NCI-H1105 treated with DMSO at 0.1 percent for 48 hours (cell line): ENCODE data around the gene SLC22A7.

ENCODE experiments used
- DNase-seq: peaks from one replicate; lab custom pipeline; 2025; lab: John Stamatoyannopoulos, UW

Gene SLC22A7

GRCh38 chr6:43283905-43284304 lies 14.2 kb upstream of the SLC22A7 start:
- no peak for DNase-seq

- DNase-seq, result no peak
These were observed 12.9 kb upstream of the SLC22A7 start for GRCh38 chr6:43284991-43285781.

GRCh38 chr6:43285832-43286231 lies 12.2 kb upstream of the SLC22A7 start:
- no peak for DNase-seq

- DNase-seq, result no peak
These were observed 11.5 kb upstream of the SLC22A7 start for GRCh38 chr6:43286456-43286979.

DNA sequence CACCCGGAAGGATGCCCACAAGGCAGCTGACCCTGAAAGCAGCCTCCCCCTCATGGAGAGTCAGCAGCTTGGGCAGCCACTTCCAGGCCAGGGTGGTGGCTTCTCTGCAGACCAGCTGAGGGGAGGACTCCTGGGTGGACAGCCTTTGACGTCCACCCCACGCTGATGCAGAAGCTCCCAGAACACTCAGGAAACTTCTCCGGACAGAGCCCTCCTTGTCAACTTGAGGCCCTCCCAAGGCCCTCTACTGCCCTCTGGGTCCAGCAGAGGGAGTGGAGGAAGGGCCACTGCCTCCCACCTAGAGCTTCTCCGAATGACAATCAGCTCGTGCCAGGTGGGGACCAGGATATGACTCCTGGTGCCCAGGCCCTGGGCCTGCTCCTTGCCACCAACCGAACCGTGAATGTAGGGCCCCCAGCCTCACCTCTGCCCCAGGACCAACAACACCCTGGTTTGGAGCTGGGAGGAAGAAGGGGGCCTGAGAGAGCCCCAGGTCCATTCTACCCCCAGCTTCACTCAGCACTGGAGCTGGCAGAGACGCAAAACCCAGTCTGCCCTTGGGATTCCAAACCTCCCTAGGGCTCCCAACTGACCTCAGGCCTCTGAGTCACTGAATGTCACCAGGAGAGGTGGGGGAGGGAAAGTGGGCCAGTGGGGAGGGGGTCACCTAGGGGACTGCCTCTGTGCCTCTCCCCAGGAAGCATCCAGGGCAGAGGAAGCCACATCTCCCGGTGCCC lies 10.9 kb upstream of the SLC22A7 start:
- DNase-seq, result no peak

DNA sequence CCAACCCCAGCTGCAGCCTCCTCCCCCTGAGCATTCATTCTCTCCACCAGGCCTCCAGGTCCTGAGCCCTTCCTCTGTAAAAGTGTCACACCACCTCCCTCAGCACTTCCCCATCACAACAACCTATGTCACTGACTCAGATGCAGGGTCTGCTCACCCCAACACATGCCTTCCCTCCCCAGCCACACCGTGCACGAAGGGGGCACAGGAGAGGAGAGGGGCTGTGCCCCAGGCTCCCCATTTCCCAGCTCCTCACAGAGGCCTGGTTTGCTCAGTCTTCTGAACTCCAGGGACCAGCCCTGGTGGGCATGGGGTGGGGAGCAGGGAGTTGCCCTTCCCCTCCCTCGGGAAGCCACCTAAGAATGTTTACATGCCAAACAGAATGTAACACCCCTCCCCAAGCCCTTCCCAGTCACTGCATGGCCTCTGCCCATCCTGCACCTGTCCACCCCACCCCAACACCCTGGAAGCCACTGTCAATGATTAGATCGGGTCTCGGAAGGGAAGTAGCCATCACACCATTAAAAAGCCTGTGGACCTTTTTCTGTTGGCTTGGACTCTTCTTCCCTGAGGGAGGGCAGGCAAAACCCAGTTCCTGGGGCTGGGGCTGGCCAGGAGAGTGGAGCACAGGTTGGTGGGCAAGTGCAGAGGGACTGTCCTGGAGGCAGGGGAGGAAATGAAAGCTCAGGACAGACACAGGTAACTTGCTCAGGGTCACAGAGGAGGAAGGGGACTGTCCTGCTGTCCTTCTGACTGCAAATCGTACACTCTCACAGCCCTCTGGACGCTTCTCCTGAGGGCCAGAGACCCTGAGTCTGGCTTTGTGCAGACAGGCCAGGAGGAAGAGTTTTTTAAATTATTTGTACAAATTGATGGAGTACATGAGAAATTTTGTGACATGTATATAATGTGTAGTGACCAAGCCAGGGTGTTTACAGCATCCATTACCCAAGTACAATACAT lies 10.1 kb upstream of the SLC22A7 start:
- DNase-seq, result no peak

DNA sequence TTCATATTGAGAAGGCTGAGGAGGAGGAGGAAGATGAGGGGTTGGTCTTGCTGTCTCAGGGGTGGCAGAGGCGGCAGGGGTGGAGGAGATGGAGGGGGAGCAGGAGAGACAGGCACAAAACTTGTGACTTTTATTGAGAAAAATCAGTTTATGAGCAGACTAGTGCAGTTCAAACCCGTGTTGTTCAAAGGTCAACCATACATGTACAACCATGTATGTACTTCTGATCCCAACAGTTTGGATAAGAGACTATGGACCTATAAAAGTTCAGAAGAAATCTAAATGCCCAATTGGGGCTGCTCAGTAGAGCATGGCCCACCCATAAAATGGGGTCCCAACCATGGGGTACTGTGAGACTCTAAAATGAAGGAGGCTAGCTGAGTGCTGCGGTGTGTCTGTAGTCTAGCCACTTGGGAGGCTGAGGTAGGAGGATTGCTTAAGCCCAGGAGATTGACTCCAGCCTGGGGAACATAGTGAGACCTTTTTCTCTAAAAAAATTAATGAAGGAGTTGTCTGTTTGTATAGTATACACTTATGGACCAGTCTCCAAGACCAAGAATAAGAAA lies 7.6 kb upstream of the SLC22A7 start:
- no peak for DNase-seq

DNA sequence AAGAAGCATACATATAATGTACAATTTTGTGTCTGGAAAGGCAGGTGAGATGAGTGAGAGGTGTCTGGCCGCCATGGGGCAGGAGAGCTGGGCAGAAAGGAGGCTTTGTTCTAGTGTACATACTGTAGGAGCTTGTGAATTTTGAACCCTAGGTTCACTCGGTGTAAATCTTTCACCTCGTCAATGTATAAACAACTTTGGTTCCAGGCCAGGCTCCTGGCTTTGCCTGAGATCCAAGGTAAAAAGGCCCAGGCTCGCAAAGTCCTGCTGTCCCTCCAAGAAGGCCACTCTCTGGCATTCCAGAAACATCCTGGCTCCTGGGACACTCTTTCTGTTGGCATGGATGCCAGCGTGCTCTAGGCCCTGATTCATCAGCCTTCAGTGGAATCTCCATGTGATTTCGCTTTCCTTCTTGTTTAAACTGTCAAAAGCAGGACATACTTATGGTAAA lies 7.1 kb upstream of the SLC22A7 start:
- DNase-seq, result no peak

DNA sequence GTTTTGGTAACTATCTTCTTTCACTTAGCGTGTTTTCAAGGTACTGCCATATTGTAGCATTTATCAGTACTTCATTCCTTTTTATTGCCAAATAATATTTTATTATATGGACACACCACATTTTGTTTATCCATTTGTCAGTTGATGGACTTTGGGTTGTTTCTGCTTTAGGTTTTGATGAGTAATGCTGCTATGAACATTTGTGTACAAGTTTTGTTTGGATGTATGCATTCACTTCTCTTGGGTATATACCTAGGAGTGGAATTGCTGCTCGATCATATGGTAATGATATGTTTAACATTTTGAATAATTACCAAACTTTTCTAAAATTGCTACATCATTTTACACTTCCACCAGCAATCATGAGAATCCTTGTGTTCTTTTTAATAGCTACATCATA lies 6.4 kb upstream of the SLC22A7 start:
- DNase-seq, result no peak

DNA sequence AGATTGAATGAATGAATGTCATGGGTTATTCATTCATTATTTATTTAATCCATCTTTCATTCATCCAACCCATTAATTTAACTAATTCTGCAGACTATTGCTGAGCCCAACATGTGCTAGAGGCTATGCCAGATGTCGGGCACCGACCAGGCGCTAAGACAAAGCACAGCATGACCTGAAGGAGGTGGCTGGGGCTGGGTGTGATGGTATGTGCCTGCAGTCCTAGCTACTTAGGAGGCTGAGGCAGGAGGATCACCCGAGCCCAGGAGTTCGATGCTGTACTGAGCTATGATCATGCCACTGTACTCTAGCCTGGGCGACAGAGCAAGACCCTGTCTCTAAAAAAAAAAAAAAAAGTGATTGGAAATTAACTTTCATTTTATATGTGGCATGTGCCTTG lies 5.7 kb upstream of the SLC22A7 start:
- DNase-seq, result no peak

- DNase-seq, result no peak
These were observed 5.2 kb upstream of the SLC22A7 start for GRCh38 chr6:43292763-43293318.

DNA sequence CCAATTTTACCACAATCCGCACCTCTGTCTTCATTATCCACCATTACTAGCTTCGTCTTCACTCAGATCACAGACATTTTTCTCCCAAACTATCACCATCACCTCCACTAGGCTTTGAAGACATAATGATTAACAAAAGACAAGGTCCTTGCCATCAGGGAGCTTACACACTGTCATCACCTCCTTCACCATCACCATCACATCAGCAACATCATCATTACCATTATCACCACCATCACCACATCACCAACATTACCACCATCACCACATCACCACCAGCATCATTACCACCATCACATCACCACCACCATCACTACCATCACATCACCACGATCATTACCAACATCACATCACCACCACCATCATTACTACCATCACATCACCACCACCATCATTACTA lies 4.4 kb upstream of the SLC22A7 start:
- DNase-seq, result no peak

DNA sequence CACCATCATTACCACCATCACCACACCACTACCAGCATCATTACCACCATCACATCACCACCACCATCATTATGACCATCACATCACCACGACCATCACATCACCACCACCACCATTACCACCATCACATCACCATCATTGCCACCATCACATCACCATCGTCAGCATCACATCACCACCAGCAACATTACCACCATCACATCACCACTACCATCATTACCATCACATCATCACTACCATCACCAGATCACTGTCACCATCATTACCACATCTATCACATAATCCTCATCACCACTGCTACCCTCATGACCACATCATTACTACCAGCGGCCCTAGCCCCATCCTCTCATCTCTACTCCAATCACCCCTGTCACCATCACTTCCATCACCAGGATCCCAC lies 3.5 kb upstream of the SLC22A7 start:
- no peak for DNase-seq

DNA sequence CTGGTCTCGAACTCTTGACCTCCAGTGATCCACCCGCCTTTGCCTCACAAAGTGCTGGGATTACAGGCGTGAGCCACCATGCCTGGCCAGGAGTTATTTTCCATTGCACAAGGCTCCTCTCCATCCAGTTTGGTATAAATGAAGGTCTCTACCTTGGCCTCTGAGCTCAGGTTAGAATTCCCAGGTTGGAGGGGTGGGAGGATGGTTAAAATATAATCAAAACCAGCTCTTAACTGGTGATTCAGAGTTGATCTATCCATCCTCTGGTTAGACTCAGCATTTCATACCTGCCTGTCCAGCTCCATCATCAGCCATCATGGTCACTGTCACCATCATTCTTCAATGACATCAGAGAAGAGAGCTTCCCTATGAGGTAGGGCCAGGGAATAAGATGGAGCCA lies 2.6 kb upstream of the SLC22A7 start:
- no peak for DNase-seq

DNA sequence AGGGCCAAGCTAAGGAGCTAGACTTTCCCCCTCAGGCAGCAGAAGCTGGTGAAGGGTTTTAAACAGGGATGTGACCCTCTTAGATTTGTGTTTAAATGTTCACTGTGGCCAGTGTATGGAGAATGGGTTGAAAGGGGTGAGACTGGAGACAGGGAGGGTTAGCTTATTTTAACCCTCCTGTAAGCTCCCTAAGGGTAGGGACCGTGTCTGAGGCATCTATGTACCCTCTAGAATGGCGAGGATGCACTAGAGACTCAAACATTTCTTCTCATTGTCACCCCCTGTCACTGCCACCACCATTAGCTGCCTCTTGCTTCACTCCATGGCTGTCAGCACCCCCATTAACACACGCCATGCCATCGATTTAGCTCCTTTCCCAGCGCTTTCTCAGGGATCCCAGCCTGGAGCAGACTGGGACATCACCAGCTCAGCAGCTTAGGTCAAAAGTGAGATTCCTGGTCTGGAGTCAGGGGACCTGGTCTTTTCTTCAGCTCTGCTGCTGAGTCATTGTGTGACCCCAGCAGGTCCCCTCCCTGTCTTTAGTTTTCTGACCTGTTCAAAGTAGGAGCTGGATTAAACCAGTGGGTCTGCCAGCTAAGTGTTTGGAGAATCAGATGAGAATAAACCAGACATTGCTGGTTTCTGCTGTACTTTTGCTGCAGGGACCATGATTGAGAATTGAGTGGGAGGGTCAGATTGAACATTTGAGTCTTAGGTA lies 1.1 kb upstream of the SLC22A7 start:
- no peak for DNase-seq

GRCh38 chr6:43298565-43299337 lies 691 bp downstream of the SLC22A7 start:
- DNase-seq, result no peak

GRCh38 chr6:43299338-43300293 lies 1.6 kb downstream of the SLC22A7 start:
- no peak for DNase-seq

GRCh38 chr6:43301081-43301870 lies 3.2 kb downstream of the SLC22A7 start:
- DNase-seq, result no peak
